ENCODE data around the gene VSX2. TPM values are rescaled to one million over a fixed set of nuclear protein-coding genes. Genes with fewer than 3 reads are reported as not detected.

VSX2 gene
- total and polyA plus RNA-seq, 2 donors: 0.05 to 0.14 TPM

- peaks cover 12 to 14% of the 10 kb centered on the region in 2 donors for H3K4me1 ChIP-seq (ENCODE audit: control insufficient read depth in 2 of 2, insufficient read depth in 2 of 2, low read length in 2 of 2)
- H3K4me3 ChIP-seq (ENCODE audit: low read length in 2 of 2): peak overlapping the region; percentile 89 to 96
- H3K27me3 ChIP-seq (ENCODE audit: control insufficient read depth in 2 of 2, insufficient read depth in 1 of 2, low read length in 1 of 2): no peaks in the 10 kb centered on the region
- H3K9me3 ChIP-seq (ENCODE audit: control insufficient read depth in 2 of 2, insufficient read depth in 1 of 2, low read length in 1 of 2): no peaks in the 10 kb centered on the region
- peaks cover 18 to 31% of the 10 kb centered on the region in 2 donors for H3K36me3 ChIP-seq (ENCODE audit: control insufficient read depth in 2 of 2, insufficient read depth in 2 of 2, low read length in 1 of 2)
- H3K27ac ChIP-seq (ENCODE audit: low read depth in 1 of 2, low read length in 1 of 2): peak overlapping the region; percentile 18 to 93
- no peak for DNase-seq (ENCODE audit: low read depth in 6 of 9, low spot score in 9 of 9)
- WGBS: 40% methylated on average over 22 of the region's 22 CpGs
Measured at GRCh38 chr14:74301594-74302151, 62.4 kb downstream of the VSX2 start.

DNA sequence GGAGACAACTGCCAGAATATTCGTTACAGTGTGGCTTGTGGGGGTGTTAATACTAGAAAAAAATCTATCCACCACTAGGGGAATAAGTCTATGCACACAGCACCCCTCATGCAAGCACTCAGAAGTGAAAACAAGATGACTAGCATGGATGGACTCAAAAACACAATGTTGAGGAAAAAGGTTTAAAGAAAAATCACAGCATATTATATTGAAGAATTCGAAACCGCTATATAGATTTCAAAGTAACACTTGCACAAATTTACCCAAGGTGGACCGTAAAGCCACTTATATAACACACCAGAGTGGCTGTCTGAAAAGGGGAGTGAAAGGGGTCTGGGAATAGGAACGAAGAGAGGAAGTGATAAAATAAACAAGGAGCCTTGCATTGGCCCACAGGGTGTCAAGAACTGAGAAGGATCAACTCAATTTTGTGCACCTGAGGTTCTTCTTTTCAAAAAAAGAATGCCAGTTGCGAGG lies 62.9 kb downstream of the VSX2 start:
- no peaks in the 10 kb centered on the region for H3K27me3 ChIP-seq (ENCODE audit: control insufficient read depth in 2 of 2, insufficient read depth in 1 of 2, low read length in 1 of 2)
- WGBS: under 1% methylated on average over 6 of the region's 6 CpGs
- H3K36me3 ChIP-seq (ENCODE audit: control insufficient read depth in 2 of 2, insufficient read depth in 2 of 2, low read length in 1 of 2): peaks cover 15 to 27% of the 10 kb centered on the region in 2 donors
- H3K9me3 ChIP-seq (ENCODE audit: control insufficient read depth in 2 of 2, insufficient read depth in 1 of 2, low read length in 1 of 2): no peaks in the 10 kb centered on the region
- peak in 7 of 9 donors; percentile 20 to 76 (median 41) for DNase-seq (ENCODE audit: low read depth in 6 of 9, low spot score in 9 of 9)
- peak overlapping the region; percentile 89 to 96 for H3K4me3 ChIP-seq (ENCODE audit: low read length in 2 of 2)
- H3K4me1 ChIP-seq (ENCODE audit: control insufficient read depth in 2 of 2, insufficient read depth in 2 of 2, low read length in 2 of 2): peaks cover 12 to 14% of the 10 kb centered on the region in 2 donors
- H3K27ac ChIP-seq (ENCODE audit: low read depth in 1 of 2, low read length in 1 of 2): peak overlapping the region; percentile 93 to 94

DNA sequence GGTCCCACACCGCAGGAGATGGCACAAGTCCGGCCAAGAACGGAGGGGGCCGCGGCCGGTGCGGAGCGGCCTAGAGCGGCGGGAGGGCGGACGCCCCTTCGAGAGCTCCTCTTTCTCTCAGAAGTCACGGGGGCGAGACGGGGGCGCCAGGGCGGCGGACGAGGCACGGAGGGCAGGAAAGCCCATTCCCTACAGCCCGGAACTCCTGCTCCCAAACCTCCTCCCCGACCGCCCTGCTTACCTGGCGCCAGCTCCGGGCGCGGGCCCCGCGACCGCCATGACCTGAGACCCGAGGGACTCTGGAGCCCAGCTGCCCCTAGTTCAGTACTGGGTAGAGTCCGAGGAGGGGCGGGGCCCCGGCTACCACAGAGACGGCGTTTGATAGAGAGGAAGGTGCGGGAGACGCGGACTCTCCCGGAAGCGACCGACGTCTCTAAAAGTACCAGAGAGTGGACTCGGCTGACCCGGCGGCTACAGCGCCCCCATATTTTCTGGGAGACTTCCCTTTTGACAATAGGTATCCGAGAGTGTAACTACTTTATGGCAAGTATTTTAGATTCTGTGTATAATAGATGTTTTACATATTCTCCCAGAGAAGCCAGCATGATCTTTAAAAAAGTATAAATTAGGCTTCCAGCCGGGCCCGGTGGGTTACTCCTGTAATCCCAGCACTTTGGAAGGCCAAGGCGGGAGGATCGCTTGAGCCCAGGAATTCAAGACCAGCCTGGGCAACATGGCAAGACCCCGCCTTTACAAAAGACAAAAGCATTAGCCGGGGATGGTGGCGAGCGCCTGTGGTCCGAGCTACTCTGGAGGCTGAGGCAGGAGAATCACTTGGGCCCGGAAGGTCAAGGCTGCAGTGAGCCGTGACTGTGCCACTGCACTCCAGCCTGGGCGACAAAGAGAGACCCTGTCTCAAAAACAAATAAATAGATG lies 63.7 kb downstream of the VSX2 start, which contains the start of gene ABCD4:
Gene ABCD4 (minus strand): TSS at position 301 of the 936 bp plus-strand sequence. CDS start 22 bp downstream, at position 279.
- peaks cover 12 to 23% of the 10 kb centered on the region in 2 donors for H3K36me3 ChIP-seq (ENCODE audit: control insufficient read depth in 2 of 2, insufficient read depth in 2 of 2, low read length in 1 of 2)
- WGBS: 15% methylated on average over 61 of the region's 61 CpGs
- H3K27ac ChIP-seq (ENCODE audit: low read depth in 1 of 2, low read length in 1 of 2): peak within 1 kb of the TSS; percentile 93 to 94
- peaks cover 12 to 14% of the 10 kb centered on the region in 2 donors for H3K4me1 ChIP-seq (ENCODE audit: control insufficient read depth in 2 of 2, insufficient read depth in 2 of 2, low read length in 2 of 2)
- no peaks in the 10 kb centered on the region for H3K9me3 ChIP-seq (ENCODE audit: control insufficient read depth in 2 of 2, insufficient read depth in 1 of 2, low read length in 1 of 2)
- H3K4me3 ChIP-seq (ENCODE audit: low read length in 2 of 2): peak within 1 kb of the TSS; percentile 89 to 96
- peak; percentile 37 to 88 (median 67) for DNase-seq (ENCODE audit: low read depth in 6 of 9, low spot score in 9 of 9)
- no peaks in the 10 kb centered on the region for H3K27me3 ChIP-seq (ENCODE audit: control insufficient read depth in 2 of 2, insufficient read depth in 1 of 2, low read length in 1 of 2)

DNA sequence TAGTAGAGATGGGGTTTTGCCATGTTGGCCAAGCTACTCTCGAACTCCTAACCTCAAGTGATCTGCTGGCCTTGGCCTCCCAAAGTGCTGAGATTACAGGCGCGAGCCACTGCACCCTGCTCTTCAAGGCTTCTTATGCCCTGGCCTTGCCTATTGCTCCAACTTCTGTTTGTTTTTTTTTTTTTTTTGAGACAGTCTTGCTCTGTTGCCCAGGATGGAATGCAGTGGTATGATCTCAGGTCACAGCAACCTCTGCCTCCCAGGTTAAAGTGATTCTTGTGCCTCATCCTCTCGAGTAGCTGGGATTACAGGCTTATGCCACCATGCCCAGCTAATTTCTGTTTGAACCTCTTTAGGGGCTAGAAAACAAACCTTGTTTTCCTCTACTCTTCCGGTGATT lies 69.4 kb downstream of the VSX2 start:
- Histone ChIP-seq H3K9me3 (ENCODE audit: control insufficient read depth in 2 of 2, insufficient read depth in 1 of 2, low read length in 1 of 2) (no peaks in the 10 kb centered on the region), H3K27me3 (ENCODE audit: control insufficient read depth in 2 of 2, insufficient read depth in 1 of 2, low read length in 1 of 2) (peaks cover 0 to 4% of the 10 kb centered on the region in 2 donors), H3K36me3 (ENCODE audit: control insufficient read depth in 2 of 2, insufficient read depth in 2 of 2, low read length in 1 of 2) (no peaks in the 10 kb centered on the region), H3K4me3 (ENCODE audit: low read length in 2 of 2) (no peak overlapping the region), H3K27ac (ENCODE audit: low read depth in 1 of 2, low read length in 1 of 2) (no peak overlapping the region), H3K4me1 (ENCODE audit: control insufficient read depth in 2 of 2, insufficient read depth in 2 of 2, low read length in 2 of 2) (no peaks in the 10 kb centered on the region)
- 96% methylated on average over 5 of the region's 5 CpGs for WGBS
- DNase-seq (ENCODE audit: low read depth in 6 of 9, low spot score in 9 of 9): no peak

GRCh38 chr14:74309125-74310022 lies 70.1 kb downstream of the VSX2 start:
- 90% methylated on average over 8 of the region's 8 CpGs for WGBS
- Histone ChIP-seq H3K36me3 (ENCODE audit: control insufficient read depth in 2 of 2, insufficient read depth in 2 of 2, low read length in 1 of 2) (no peaks in the 10 kb centered on the region), H3K4me3 (ENCODE audit: low read length in 2 of 2) (no peak overlapping the region), H3K4me1 (ENCODE audit: control insufficient read depth in 2 of 2, insufficient read depth in 2 of 2, low read length in 2 of 2) (no peaks in the 10 kb centered on the region), H3K27ac (ENCODE audit: low read depth in 1 of 2, low read length in 1 of 2) (no peak overlapping the region), H3K27me3 (ENCODE audit: control insufficient read depth in 2 of 2, insufficient read depth in 1 of 2, low read length in 1 of 2) (peaks cover 0 to 4% of the 10 kb centered on the region in 2 donors), H3K9me3 (ENCODE audit: control insufficient read depth in 2 of 2, insufficient read depth in 1 of 2, low read length in 1 of 2) (no peaks in the 10 kb centered on the region)
- DNase-seq (ENCODE audit: low read depth in 6 of 9, low spot score in 9 of 9): no peak

GRCh38 chr14:74312161-74312560 lies 72.9 kb downstream of the VSX2 start:
- WGBS: 94% methylated on average over 2 of the region's 2 CpGs
- no peaks in the 10 kb centered on the region for H3K9me3 ChIP-seq (ENCODE audit: control insufficient read depth in 2 of 2, insufficient read depth in 1 of 2, low read length in 1 of 2)
- H3K27me3 ChIP-seq (ENCODE audit: control insufficient read depth in 2 of 2, insufficient read depth in 1 of 2, low read length in 1 of 2): peaks cover 0 to 4% of the 10 kb centered on the region in 2 donors
- no peak for DNase-seq (ENCODE audit: low read depth in 6 of 9, low spot score in 9 of 9)
- no peaks in the 10 kb centered on the region for H3K36me3 ChIP-seq (ENCODE audit: control insufficient read depth in 2 of 2, insufficient read depth in 2 of 2, low read length in 1 of 2)
- no peaks in the 10 kb centered on the region for H3K4me1 ChIP-seq (ENCODE audit: control insufficient read depth in 2 of 2, insufficient read depth in 2 of 2, low read length in 2 of 2)
- H3K27ac ChIP-seq (ENCODE audit: low read depth in 1 of 2, low read length in 1 of 2): no peak overlapping the region
- H3K4me3 ChIP-seq (ENCODE audit: low read length in 2 of 2): no peak overlapping the region

Other genes with a start within 250 kb of the VSX2 start
- 3.5 TPM for gene ENTPD5, start 220.2 kb upstream of the VSX2 start, total RNA-seq
- gene ENTPD5, start 220.2 kb upstream of the VSX2 start, polyA plus RNA-seq: 6.2 TPM
- 4.2 TPM for gene BBOF1, start 220.1 kb upstream of the VSX2 start, total RNA-seq
- gene BBOF1, start 220.1 kb upstream of the VSX2 start, polyA plus RNA-seq: 5.1 TPM
- 8.6 TPM for gene ALDH6A1, start 155.0 kb upstream of the VSX2 start, total RNA-seq
- gene ALDH6A1, start 155.0 kb upstream of the VSX2 start, polyA plus RNA-seq: 9.2 TPM
- gene LIN52, start 154.5 kb upstream of the VSX2 start, total RNA-seq: 11.6 TPM
- gene LIN52, start 154.5 kb upstream of the VSX2 start, polyA plus RNA-seq: 8.9 TPM
- gene ABCD4, start 63.5 kb downstream of the VSX2 start, total RNA-seq: 28.3 TPM
- gene ABCD4, start 63.5 kb downstream of the VSX2 start, polyA plus RNA-seq: 95.7 TPM
- 0.05 TPM for gene VRTN, start 109.0 kb downstream of the VSX2 start, total RNA-seq
- gene VRTN, start 109.0 kb downstream of the VSX2 start, polyA plus RNA-seq: 0.02 TPM
- gene SYNDIG1L, start 186.8 kb downstream of the VSX2 start, total RNA-seq: under 0.01 TPM
- 0.11 TPM for gene SYNDIG1L, start 186.8 kb downstream of the VSX2 start, polyA plus RNA-seq